Ishikawa (cell line): ENCODE measurements around the gene ACTR6.

Experiments used
- CEBPB ChIP-seq: IDR thresholded peaks from 2 replicates; pipeline ENCODE4 v1.6.1; 2012
- CREB1 ChIP-seq: IDR thresholded peaks from 2 replicates; pipeline ENCODE4 v1.6.1; 2012; ENCODE audit warnings: low read depth
- EP300 ChIP-seq: IDR thresholded peaks from 2 replicates; pipeline ENCODE4 v1.6.1; 2012; ENCODE audit warnings: borderline replicate concordance
- NFIC ChIP-seq: IDR thresholded peaks from 2 replicates; pipeline ENCODE4 v1.6.1; 2012
- RAD21 ChIP-seq: IDR thresholded peaks from 2 replicates; pipeline ENCODE4 v1.6.1; 2012; ENCODE audit warnings: low read depth
- REST ChIP-seq: IDR thresholded peaks from 2 replicates; pipeline ENCODE4 v1.6.1; 2012; ENCODE audit warnings: low read depth, mild to moderate bottlenecking
- TAF1 ChIP-seq: IDR thresholded peaks from 2 replicates; pipeline ENCODE4 v1.6.1; 2012; ENCODE audit warnings: low read depth, mild to moderate bottlenecking
- TCF12 ChIP-seq: IDR thresholded peaks from 2 replicates; pipeline ENCODE4 v1.6.1; 2012; ENCODE audit warnings: low read depth
- YY1 ChIP-seq: IDR thresholded peaks from 2 replicates; pipeline ENCODE4 v1.6.1; 2012; ENCODE audit warnings: low read depth
- TF ChIP-seq, protein P1 (sequence below): IDR thresholded peaks from 2 replicates; pipeline ENCODE4 v1.6.1; 2012

- TF ChIP-seq REST = no peak
- peak; percentile 50 for TF ChIP-seq NFIC
- TF ChIP-seq, protein P1, sequence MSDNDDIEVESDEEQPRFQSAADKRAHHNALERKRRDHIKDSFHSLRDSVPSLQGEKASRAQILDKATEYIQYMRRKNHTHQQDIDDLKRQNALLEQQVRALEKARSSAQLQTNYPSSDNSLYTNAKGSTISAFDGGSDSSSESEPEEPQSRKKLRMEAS = no peak; the same call in 1 of the 2 replicates
- no peak for TF ChIP-seq CEBPB
- no peak for TF ChIP-seq EP300
- TF ChIP-seq RAD21 = no peak
- TF ChIP-seq CREB1 = peak; percentile 38; the same call in 1 of the 2 replicates
- peak; percentile 52 for TF ChIP-seq TAF1
- 0 out of 2 replicates have a peak, but pooled peaks have one; percentile 51 for TF ChIP-seq YY1
- TF ChIP-seq TCF12 = no peak
Observed at GRCh38 chr12:100266835-100267602, 66.4 kb downstream of the ACTR6 start, which contains the start of the genes DEPDC4 and SCYL2.
